A549 (cell line): ENCODE results near the gene LRPPRC. TPM values are rescaled to one million over a fixed set of nuclear protein-coding genes. Genes with fewer than 3 reads are reported as not detected.

ENCODE experiments used
- RAD21 ChIP-seq, 2 experiments: fragments of >200 bp in 1 of 2; sonication (Bioruptor Twin) in 1 of 2; formaldehyde crosslinking in 1 of 2; IDR thresholded peaks in 1 of 2; conservative IDR thresholded peaks in 1 of 2; 2 replicates in 1 of 2; 3 replicates in 1 of 2; pipeline ENCODE4 v1.6.1; 2012 to 2018; ENCODE audit warnings: inconsistent platforms in 1 of 2
- polyA plus RNA-seq, 4 experiments: library from polyadenylated mRNA; depleted of rRNA in 3 of 4; stranded (reverse); fragments of >200 nt; fragmentation: RNase III in 1 of 4; extraction: RNeasy Plus Mini Kit Qiagen cat#74134 plus additional on column Dnase treatment in 1 of 4; gene quantifications; 2 replicates in 3 of 4; 3 replicates in 1 of 4; pipeline ENCODE4 v1.2.3, GENCODE V29; 2011 to 2017
- small RNA-seq, 6 experiments: library from RNA; depleted of rRNA; stranded (forward); fragments of <200 nt; gene quantifications; one replicate each; pipeline ENCODE3, GENCODE V24; 2012

Gene LRPPRC
- polyA plus RNA-seq, 2 of the 4 experiments (the other 2 are of a cell fraction), result 84.6 to 269 TPM

GRCh38 chr2:43837033-43837432, 158.8 kb downstream of the LRPPRC start (continued):
- TF ChIP-seq RAD21 (conservative IDR thresholded peaks at IDR 0.05 in 1 of 2, IDR thresholded peaks at IDR 0.05 in 1 of 2), result no peak
- TF ChIP-seq, all 56 proteins: peak for 0

Small RNAs within 50 kb of the gene (small RNA-seq; reads per million reads assigned to genes)
- gene RN7SL455P, result 0 reads per million in 6 experiments
- gene RNU6-1048P, result 0 reads per million in 6 experiments

Other genes starting within 250 kb of the LRPPRC start
- gene DYNC2LI1, start 221.9 kb downstream of the LRPPRC start, polyA plus RNA-seq (2011; rRNA removed), result 33.5 and 44.3 TPM in 2 replicates
- gene DYNC2LI1, start 221.9 kb downstream of the LRPPRC start, polyA plus RNA-seq (2017; fragmentation: RNase III; extraction: RNeasy Plus Mini Kit Qiagen cat#74134 plus additional on column Dnase treatment), result 22.2 to 28.2 TPM (median 23.7 TPM) in 3 replicates
- gene ABCG5, start 157.2 kb downstream of the LRPPRC start, polyA plus RNA-seq (2011; rRNA removed), result not detected in 2 replicates
- not detected in 3 replicates for gene ABCG5, start 157.2 kb downstream of the LRPPRC start, polyA plus RNA-seq (2017; fragmentation: RNase III; extraction: RNeasy Plus Mini Kit Qiagen cat#74134 plus additional on column Dnase treatment)
- gene ABCG8, start 157.0 kb downstream of the LRPPRC start, polyA plus RNA-seq (2011; rRNA removed), result not detected in 2 replicates
- gene ABCG8, start 157.0 kb downstream of the LRPPRC start, polyA plus RNA-seq (2017; fragmentation: RNase III; extraction: RNeasy Plus Mini Kit Qiagen cat#74134 plus additional on column Dnase treatment), result not detected in 3 replicates
- gene PPM1B, start 172.9 kb upstream of the LRPPRC start, polyA plus RNA-seq (2011; rRNA removed), result 75.1 and 78.3 TPM in 2 replicates
- 49.0 to 51.2 TPM (median 49.1 TPM) in 3 replicates for gene PPM1B, start 172.9 kb upstream of the LRPPRC start, polyA plus RNA-seq (2017; fragmentation: RNase III; extraction: RNeasy Plus Mini Kit Qiagen cat#74134 plus additional on column Dnase treatment)